ENCODE data around the gene RHOG. TPM values are rescaled to one million over a fixed set of nuclear protein-coding genes. Genes with fewer than 3 reads are reported as not detected.
"Not testable (repeated sequence)": the region's sequence is repeated elsewhere in the genome, so short reads cannot be mapped to it uniquely, and the experiment has no call there.

Gene RHOG
- total RNA-seq, 1 donor from 2014 or later, result 57.2 TPM

- DNase-seq (ENCODE audit: low spot score), result no peak
These were observed 6.5 kb downstream of the RHOG start for GRCh38 chr11:3834349-3834663.

GRCh38 chr11:3833449-3833848 is 7.3 kb downstream of the RHOG start:
- no peak for DNase-seq (ENCODE audit: low spot score)

- no peak for DNase-seq (ENCODE audit: low spot score)
These were observed 7.9 kb downstream of the RHOG start for GRCh38 chr11:3832816-3833215.

GRCh38 chr11:3831378-3832239 is 9.2 kb downstream of the RHOG start:
- DNase-seq (ENCODE audit: low spot score), result no peak

- no peak for DNase-seq (ENCODE audit: low spot score)
These were observed 10.0 kb downstream of the RHOG start for GRCh38 chr11:3830730-3831129.

GRCh38 chr11:3830088-3830487 is 10.7 kb downstream of the RHOG start:
- no peak for DNase-seq (ENCODE audit: low spot score)

- DNase-seq (ENCODE audit: low spot score), result no peak
These were observed 13.1 kb downstream of the RHOG start for GRCh38 chr11:3827434-3828186.

- DNase-seq (ENCODE audit: low spot score), result no peak
These were observed 14.0 kb downstream of the RHOG start for GRCh38 chr11:3826721-3827120.

- no peak for DNase-seq (ENCODE audit: low spot score)
These were observed 15.1 kb downstream of the RHOG start for GRCh38 chr11:3825473-3826154.

- peak; percentile 62 for DNase-seq (ENCODE audit: low spot score)
These were observed 15.9 kb downstream of the RHOG start for GRCh38 chr11:3824714-3825472.

GRCh38 chr11:3823762-3824506 is 16.8 kb downstream of the RHOG start:
- no peak for DNase-seq (ENCODE audit: low spot score)

- DNase-seq (ENCODE audit: low spot score), result no peak
These were observed 17.5 kb downstream of the RHOG start for GRCh38 chr11:3823303-3823702.

- DNase-seq (ENCODE audit: low spot score), result no peak
These were observed 18.4 kb downstream of the RHOG start for GRCh38 chr11:3822312-3822711.

GRCh38 chr11:3820971-3821370 is 19.8 kb downstream of the RHOG start:
- DNase-seq (ENCODE audit: low spot score), result no peak

- DNase-seq (ENCODE audit: low spot score), result no peak
These were observed 23.5 kb downstream of the RHOG start for GRCh38 chr11:3817181-3817800.

- DNase-seq (ENCODE audit: low spot score), result no peak
These were observed 24.1 kb downstream of the RHOG start for GRCh38 chr11:3816673-3817072.

- no peak for DNase-seq (ENCODE audit: low spot score)
These were observed 24.9 kb downstream of the RHOG start for GRCh38 chr11:3815845-3816244.

GRCh38 chr11:3814832-3815231 is 25.9 kb downstream of the RHOG start:
- not testable (repeated sequence) for DNase-seq (ENCODE audit: low spot score)

GRCh38 chr11:3810951-3811350 is 29.8 kb downstream of the RHOG start:
- DNase-seq (ENCODE audit: low spot score), result no peak

GRCh38 chr11:3810446-3810845 is 30.3 kb downstream of the RHOG start:
- DNase-seq (ENCODE audit: low spot score), result no peak

GRCh38 chr11:3809624-3809928 is 31.2 kb downstream of the RHOG start:
- no peak for DNase-seq (ENCODE audit: low spot score)

All from mucosa of gallbladder (tissue), 1 donor.